Suppressor macrophage treated with lipopolysaccharide for 1 hour (primary cell): ENCODE results near the gene ADORA2A.

Experiments
- DNase-seq, 3 donors: peaks; one replicate each; pipeline ENCODE4 v3.0.0-alpha.2; 2020 to 2022

ADORA2A gene

GRCh38 chr22:24404561-24405275, 22.7 kb upstream of the ADORA2A start:
- DNase-seq, result no peak

- no peak for DNase-seq
Observed at GRCh38 chr22:24405631-24406321, 21.6 kb upstream of the ADORA2A start.

- DNase-seq, result no peak
Observed at GRCh38 chr22:24406322-24407277, 20.8 kb upstream of the ADORA2A start.

GRCh38 chr22:24407278-24407665, 20.1 kb upstream of the ADORA2A start:
- DNase-seq, result no peak

DNA sequence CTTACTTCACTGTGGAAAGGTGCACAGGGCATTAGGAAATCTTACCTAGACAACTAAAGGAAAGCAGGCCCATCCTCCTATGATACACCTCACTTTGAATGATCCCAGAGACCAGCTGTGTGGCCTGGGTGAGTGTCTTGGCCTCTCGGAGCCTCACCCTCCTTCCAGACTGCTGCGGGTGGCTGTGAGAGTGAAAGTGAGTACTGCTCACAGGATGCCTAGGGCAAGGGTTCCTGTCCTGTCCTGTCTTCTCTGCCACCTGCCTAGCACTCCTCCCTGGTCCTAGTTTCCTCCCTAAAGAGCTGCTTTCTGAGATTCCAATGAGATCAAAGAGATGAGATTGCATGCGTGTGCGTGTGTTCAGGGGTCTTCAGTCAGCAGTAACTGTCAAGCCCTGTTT, 19.5 kb upstream of the ADORA2A start:
- DNase-seq, result no peak

DNA sequence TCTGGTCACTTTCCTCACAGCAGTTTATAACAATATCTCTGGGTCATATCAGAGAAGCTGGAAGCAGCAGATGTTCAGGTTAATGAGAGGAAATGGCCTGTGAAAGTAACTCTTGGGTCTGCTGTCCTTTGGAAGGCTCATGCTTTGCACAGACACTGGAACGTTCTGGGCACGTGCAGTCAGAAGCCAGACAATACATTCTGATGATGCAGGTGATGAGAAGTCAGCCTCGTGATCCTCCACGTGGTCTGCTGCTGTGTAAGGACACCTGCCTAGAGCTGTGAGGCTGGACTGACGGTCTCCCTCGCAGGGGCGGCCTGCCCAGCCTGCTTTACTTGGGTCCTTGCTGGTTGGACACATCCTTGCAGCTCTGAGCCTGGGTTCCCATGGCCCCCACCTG, 18.8 kb upstream of the ADORA2A start:
- DNase-seq, result no peak

- DNase-seq, result no peak
Observed at GRCh38 chr22:24409707-24410106, 17.7 kb upstream of the ADORA2A start.

DNA sequence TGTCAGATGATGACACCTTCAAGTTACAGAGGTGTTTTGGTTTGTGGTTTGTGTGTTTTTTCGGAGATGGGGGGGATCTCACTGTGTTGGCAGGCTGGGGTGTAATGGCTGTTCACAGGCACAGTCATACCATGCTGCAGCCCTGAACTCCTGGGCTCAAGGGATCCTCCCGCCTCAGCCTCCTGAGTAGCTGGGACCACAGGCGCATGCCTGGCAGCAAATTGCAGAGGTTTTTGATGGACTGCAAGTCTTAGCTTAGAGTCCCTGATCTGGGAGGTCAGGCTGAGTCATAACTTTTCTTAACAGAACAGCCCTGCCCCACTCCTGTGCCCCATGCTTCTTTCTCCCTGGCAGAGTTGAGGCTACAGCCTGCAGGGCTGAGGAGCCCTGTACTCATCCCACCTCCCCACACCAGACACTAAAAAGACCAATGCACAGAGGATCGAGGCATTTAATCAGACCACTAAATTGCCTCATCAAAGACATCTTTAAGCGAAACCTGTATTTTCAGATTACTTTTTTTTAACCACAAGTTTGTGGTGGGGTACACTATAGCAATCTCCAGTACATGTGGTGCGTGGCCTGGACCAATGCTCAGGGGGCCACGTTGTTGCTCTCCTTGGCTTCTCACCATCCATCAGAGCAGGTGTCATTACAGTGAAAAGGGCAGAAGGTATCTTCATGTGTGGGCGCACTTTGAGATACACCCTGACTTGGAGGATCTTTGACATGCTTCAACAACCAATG, 17.1 kb upstream of the ADORA2A start:
- no peak for DNase-seq

GRCh38 chr22:24411256-24412004, 16.0 kb upstream of the ADORA2A start:
- no peak for DNase-seq

GRCh38 chr22:24412274-24412673, 15.1 kb upstream of the ADORA2A start:
- DNase-seq, result no peak

DNA sequence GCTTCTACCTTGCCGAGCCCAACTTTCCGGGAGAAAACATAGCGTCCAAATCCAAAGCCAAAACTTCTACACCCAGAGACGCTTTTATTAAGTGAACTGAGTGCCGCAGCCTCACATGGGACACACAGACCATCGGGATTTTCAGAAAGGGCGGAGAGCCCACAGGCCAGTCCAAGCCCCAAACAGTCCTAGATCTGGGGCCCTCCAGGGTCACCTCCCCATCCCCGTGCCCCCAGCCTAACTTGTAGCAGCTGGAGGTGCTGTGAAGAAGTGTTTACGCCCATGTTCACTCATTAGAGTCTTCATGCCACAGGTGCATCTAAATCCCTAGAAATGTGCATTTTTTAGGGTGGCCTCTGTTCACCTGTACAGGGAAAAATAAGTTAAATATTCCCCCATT, 14.1 kb upstream of the ADORA2A start:
- DNase-seq, result no peak

GRCh38 chr22:24413736-24414385, 13.5 kb upstream of the ADORA2A start:
- no peak for DNase-seq

DNA sequence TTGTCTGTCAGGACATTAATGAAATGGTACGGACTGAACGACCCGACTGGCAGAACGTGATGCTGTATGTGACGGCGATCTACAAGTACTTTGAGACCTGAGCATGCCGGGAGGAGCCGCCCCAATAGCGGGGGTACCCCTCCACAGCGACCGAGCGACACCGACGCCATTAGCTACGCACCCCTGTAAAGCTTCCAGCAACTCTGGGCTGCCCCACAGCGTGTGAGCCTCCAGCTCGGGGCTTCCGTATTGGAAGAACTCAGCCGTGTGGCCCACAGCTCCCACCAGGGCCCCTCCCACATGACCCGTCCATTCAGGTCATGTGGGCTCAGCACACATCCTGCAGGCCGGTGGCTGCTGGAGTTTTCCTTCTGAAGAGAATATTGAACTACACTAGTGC, 12.9 kb upstream of the ADORA2A start:
- DNase-seq, result no peak

- DNase-seq, result no peak
Observed at GRCh38 chr22:24414984-24415945, 12.1 kb upstream of the ADORA2A start.

GRCh38 chr22:24416095-24416494, 11.3 kb upstream of the ADORA2A start:
- DNase-seq, result no peak

DNA sequence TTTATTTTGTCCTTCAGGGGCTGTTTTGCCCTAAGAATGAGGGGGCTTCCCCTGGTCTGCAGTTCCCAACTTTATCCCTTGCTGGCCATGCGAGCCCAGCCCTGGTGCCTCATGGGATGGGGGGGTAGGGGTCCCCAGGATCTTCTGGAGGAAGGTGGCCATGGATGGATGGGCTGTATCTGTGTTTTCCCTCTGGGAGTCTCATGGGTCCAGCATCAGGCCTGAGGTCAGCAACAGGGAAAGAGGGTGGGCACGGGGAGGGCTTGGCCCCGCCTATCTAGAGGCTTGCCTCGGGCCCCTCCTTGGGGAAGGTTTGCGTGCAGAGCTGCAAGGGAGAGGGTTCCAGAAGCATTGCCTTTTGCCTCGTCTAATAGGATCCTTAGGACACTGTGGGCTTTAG, 10.8 kb upstream of the ADORA2A start:
- no peak for DNase-seq

DNA sequence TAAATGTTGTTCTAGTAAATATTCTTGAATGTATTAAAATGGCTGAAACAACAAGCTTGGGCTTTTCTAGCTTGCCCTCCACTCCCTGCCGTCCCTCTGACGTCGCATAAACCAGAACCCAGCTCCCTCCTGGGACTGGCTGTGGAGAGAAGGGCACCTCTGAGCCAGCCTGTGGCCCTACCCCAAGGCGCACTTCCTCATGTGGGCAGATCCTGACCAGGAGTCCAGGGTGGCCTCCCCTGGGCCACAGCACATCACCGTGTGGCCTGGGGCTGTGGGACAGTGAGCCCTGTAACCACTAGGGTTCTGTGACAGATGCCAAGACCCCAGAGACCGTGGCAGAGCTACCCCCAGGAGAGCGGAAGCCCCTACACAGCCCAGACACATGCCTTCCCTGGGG, 10.2 kb upstream of the ADORA2A start:
- DNase-seq, result no peak

DNA sequence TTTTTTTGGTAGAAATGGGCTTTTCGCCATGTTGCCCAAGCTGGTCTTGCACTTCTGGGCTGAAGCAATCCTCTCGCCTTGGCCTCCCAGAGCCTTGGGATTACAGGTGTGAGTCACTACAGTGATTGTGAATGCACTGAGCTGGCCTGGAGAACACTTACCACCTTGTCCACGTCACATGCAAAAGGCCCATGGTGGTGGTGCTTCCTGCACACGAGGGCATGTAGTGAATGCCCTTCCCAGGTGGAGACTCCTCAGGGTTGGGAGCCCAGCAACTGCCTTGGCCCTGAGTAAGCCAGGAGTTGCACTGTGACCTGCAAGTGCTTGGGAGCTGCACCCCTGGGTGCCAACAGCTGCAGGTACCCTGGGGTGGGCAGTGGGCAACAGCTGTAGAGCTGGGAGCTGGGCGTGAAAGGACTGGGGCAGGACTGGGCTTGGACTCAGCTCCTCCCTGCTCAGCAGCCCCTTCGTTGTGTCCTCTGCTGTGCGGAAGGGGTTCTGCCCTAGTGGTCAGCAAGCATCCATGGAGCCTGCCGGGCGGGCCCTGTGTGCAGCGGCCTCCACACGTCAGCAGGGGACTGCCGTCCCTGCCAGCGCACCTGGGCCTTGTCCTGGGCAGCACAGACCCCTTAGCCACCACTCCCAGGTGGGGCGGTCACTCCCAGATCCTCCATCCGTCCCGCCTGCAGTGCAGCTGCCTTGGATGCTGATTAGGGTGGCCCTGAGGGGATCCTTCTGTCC, 9.3 kb upstream of the ADORA2A start:
- DNase-seq, result no peak

GRCh38 chr22:24418786-24419474, 8.5 kb upstream of the ADORA2A start:
- DNase-seq, result no peak
